ELR (cell line): ENCODE results near the gene TRIM51G.
"Not testable (repeated sequence)": the region's sequence is repeated elsewhere in the genome, so short reads cannot be mapped to it uniquely, and the experiment has no call there.

Experiments
- DNase-seq: peaks from one replicate; pipeline ENCODE4 v3.0.0-alpha.2; 2015; ENCODE audit warnings: low read depth

Gene TRIM51G

GRCh38 chr11:48983785-48984184 is at the start of gene TRIM51G:
TSS of gene TRIM51G (minus strand) at chr11:48983885. CDS start at chr11:48981695, 2,190 bp downstream.
- DNase-seq, result not testable (repeated sequence)

GRCh38 chr11:49028523-49028922 is 44.8 kb upstream of the TRIM51G start, which contains the start of gene TRIM49B:
TSS of gene TRIM49B (plus strand) at chr11:49028823. CDS start at chr11:49031600, 2,777 bp downstream.
- DNase-seq, result not testable (repeated sequence)

- not testable (repeated sequence) for DNase-seq
These were observed 15.1 kb downstream of the TRIM51G start for GRCh38 chr11:48968592-48968991.

- not testable (repeated sequence) for DNase-seq
These were observed 28.2 kb downstream of the TRIM51G start for GRCh38 chr11:48955315-48956049.

GRCh38 chr11:48945796-48946195 is 37.9 kb downstream of the TRIM51G start:
- DNase-seq, result not testable (repeated sequence)
